Ectodermal cell (in vitro differentiated cells): ENCODE data around the gene TMC6.
A peak's percentile ranks its signal among the peaks of the same experiment; 100 is the strongest.

Experiments used
- H3K27ac ChIP-seq: 2 replicates; pipeline ENCODE4 v1.7.0; 2013; ENCODE audit warnings: mild to moderate bottlenecking, low read depth, low read length; ENCODE audit not compliant: insufficient read depth, poor library complexity, severe bottlenecking
- H3K27me3 ChIP-seq: 2 replicates; pipeline ENCODE4 v1.7.0; 2013; ENCODE audit warnings: mild to moderate bottlenecking, low read length; ENCODE audit not compliant: insufficient read depth, control insufficient read depth, poor library complexity, severe bottlenecking
- H3K36me3 ChIP-seq: one replicate; pipeline ENCODE4 v1.7.0; 2013; ENCODE audit warnings: low read length; ENCODE audit not compliant: control insufficient read depth, insufficient read depth
- H3K4me1 ChIP-seq: one replicate; pipeline ENCODE4 v1.7.0; 2013; ENCODE audit warnings: low read length; ENCODE audit not compliant: control insufficient read depth, insufficient read depth
- H3K4me3 ChIP-seq: 2 replicates; pipeline ENCODE4 v1.7.0; 2013; ENCODE audit warnings: low read depth, low read length, control low read depth; ENCODE audit not compliant: insufficient read depth
- H3K9me3 ChIP-seq: 2 replicates; pipeline ENCODE4 v1.7.0; 2013; ENCODE audit warnings: mild to moderate bottlenecking, low read length, moderate library complexity; ENCODE audit not compliant: control insufficient read depth
- WGBS, 2 experiments: methylation state at CpG; one replicate each; pipeline ENCODE4 v1.1.7; 2013; ENCODE audit warnings: missing lambda C conversion rate in 2 of 2; 5-methylcytosine and 5-hydroxymethylcytosine counted together

The TMC6 gene

DNA sequence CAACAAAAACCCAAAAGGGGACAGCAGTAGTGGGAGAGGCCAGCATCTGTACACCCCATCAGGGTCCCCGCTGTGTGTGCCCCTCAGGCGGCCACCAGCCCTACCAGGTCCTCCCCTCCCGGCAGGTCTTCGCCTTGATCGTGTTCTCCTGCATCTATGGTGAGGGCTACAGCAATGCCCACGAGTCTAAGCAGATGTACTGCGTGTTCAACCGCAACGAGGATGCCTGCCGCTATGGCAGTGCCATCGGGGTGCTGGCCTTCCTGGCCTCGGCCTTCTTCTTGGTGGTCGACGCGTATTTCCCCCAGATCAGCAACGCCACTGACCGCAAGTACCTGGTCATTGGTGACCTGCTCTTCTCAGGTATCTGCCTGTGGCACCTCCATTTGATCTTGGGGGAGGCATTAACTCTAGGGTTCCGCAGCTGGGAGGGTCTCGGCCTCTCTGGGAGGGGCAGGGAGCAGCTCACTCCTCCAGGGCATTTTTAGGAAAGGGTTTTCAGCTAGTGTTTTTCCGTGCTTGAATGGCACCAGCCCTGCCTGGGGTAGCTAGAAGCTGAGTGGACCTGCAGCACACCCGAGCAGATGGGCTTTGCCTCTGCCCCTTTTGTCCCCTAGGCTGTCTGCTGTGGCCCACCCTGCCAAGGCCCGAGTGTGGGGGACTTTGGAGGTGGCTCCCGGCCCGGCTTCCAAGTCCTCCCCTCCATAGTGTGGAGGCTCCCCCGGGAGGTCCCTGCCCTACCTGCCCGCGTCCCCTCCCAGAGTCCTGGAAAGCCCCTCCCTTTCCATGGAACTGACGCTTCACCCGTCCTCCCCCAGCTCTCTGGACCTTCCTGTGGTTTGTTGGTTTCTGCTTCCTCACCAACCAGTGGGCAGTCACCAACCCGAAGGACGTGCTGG is 42.4 kb upstream of the TMC6 start:
- Histone ChIP-seq H3K4me3 (no peak overlapping the region), H3K4me1 (peaks cover 17% of the 10 kb centered on the region), H3K27me3 (peaks cover 4% of the 10 kb centered on the region), H3K9me3 (no peaks in the 10 kb centered on the region), H3K27ac (no peak overlapping the region), H3K36me3 (peaks cover 7% of the 10 kb centered on the region)
- 91 to 92% methylated on average over 31 of the region's 31 CpGs for WGBS, 2 experiments

DNA sequence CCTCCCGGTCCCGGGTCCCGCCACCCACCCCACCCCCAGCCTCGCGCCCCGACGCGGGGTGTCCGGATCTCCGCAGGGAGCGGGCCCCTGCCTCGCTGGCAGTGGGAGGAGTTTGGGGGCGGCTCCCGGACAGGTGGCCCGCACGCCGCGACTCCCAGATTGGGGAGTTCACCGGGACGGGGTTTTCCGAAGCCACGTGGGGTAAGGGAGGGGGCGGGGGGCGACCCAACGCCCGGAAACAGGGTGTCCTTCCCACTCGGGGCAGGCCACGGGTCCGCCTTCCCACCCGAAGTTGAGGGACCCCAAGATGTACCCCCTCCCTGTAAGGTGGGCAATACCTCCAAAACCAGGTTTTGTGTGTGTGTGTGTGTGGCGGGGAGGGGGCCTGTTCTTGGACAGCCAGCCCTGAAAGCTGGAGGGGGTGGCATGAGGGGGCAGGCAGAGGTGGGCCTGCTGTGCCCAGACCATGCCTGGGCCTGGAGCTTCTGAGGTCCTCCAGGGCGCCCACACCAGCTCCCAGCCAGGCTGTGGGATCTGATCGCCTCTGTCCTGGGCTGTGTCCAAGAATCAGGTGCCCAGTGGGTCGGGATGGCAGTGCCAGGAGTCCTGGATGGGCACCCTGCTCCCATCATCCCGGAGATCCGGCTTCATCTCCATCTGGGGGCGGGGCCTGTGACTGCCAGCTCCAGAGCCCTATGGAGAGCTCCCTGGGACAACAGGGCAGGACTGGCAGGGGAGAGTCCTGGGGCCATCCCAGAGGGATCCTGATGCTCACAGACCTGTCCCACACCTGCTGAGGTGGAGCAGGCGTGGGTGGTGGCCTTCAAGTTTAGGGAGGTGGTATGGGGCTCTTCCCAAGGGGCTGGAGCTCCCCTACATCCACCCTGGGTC is 40.6 kb upstream of the TMC6 start:
- H3K4me1 ChIP-seq = peaks cover 17% of the 10 kb centered on the region
- peaks cover 4% of the 10 kb centered on the region for H3K27me3 ChIP-seq
- peaks cover 5% of the 10 kb centered on the region for H3K36me3 ChIP-seq
- H3K9me3 ChIP-seq = no peaks in the 10 kb centered on the region
- no peak overlapping the region for H3K27ac ChIP-seq
- 11 to 13% methylated on average over 38 of the region's 38 CpGs for WGBS, 2 experiments
- H3K4me3 ChIP-seq = peak overlapping the region; percentile 62

GRCh38 chr17:78168242-78168902 is 39.8 kb upstream of the TMC6 start, which contains the start of gene SYNGR2:
SYNGR2 (plus strand) TSS chr17:78168581; CDS start chr17:78168617, 36 bp downstream.
- H3K27ac ChIP-seq = no peak within 1 kb of the TSS
- H3K4me1 ChIP-seq = peaks cover 17% of the 10 kb centered on the region
- WGBS, 2 experiments = 1% methylated on average over 84 of the region's 84 CpGs
- H3K9me3 ChIP-seq = no peaks in the 10 kb centered on the region
- no peaks in the 10 kb centered on the region for H3K36me3 ChIP-seq
- H3K27me3 ChIP-seq = peaks cover 4% of the 10 kb centered on the region
- H3K4me3 ChIP-seq = peak within 1 kb of the TSS; percentile 62

DNA sequence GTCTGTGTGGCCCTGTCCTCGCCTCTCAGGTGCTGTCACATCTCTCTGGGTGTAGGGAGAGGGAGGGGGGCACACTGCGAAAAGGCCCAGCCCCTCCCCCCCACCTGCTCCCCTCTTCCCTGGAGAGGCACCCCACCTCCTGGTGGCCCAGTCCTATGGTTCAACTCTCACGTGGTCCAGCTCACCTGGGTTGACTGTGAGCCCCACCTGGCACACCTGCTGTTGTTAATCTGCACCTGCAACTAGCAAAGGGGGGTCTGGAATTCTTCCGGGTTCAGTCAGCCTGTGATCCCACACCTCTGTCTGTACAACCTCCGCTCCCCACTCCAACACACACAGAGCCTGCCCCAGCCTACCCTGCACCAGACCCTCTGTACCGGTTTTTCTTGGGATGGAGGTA is 37.9 kb upstream of the TMC6 start:
- H3K4me3 ChIP-seq = no peak overlapping the region
- H3K27ac ChIP-seq = no peak overlapping the region
- peaks cover 6% of the 10 kb centered on the region for H3K4me1 ChIP-seq
- 67 to 71% methylated on average over 6 of the region's 6 CpGs for WGBS, 2 experiments
- peaks cover 4% of the 10 kb centered on the region for H3K27me3 ChIP-seq
- H3K36me3 ChIP-seq = no peaks in the 10 kb centered on the region
- H3K9me3 ChIP-seq = no peaks in the 10 kb centered on the region

GRCh38 chr17:78164748-78165607 is 36.4 kb upstream of the TMC6 start:
- Histone ChIP-seq H3K9me3 (no peaks in the 10 kb centered on the region), H3K27me3 (peaks cover 4% of the 10 kb centered on the region), H3K4me3 (no peak overlapping the region), H3K4me1 (peaks cover 6% of the 10 kb centered on the region), H3K36me3 (no peaks in the 10 kb centered on the region), H3K27ac (no peak overlapping the region)
- WGBS, 2 experiments = 91 to 95% methylated on average over 16 of the region's 16 CpGs

DNA sequence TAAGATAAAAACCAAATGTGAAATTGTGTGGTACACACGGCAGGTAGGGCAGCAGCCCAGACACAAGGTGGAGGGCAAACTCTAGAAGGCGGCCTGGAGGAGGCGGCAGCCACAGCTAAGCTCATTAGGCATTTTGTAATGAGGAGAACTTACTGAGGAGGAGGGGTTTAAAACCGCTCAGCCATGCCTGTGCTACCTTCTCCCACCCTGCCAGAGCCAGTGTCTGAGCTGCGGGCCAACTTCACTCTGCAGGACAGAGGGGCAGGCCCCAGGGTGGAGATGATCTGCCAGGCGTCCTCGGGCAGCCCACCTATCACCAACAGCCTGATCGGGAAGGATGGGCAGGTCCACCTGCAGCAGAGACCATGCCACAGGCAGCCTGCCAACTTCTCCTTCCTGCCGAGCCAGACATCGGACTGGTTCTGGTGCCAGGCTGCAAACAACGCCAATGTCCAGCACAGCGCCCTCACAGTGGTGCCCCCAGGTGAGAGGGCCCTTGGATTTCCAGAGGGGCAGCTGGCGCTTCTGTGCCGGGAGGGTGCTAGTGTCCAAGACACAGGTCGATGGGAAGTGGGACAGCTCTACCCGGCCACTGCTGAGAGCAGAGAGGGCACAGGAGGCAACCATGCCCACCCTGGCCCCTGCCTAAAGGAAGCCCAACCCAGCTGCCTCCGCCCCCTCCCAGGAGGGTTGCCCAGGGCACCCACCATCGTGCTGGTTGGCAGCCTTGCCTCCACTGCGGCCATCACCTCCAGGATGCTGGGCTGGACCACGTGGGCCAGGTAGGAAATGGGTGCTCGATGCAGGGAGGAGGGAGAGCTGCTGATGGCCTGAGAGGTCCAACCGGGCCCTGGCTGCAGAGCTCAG is 35.6 kb upstream of the TMC6 start:
- H3K4me3 ChIP-seq = no peak overlapping the region
- 89 to 91% methylated on average over 22 of the region's 22 CpGs for WGBS, 2 experiments
- H3K36me3 ChIP-seq = no peaks in the 10 kb centered on the region
- no peaks in the 10 kb centered on the region for H3K9me3 ChIP-seq
- H3K4me1 ChIP-seq = peaks cover 2% of the 10 kb centered on the region
- no peak overlapping the region for H3K27ac ChIP-seq
- peaks cover 4% of the 10 kb centered on the region for H3K27me3 ChIP-seq

DNA sequence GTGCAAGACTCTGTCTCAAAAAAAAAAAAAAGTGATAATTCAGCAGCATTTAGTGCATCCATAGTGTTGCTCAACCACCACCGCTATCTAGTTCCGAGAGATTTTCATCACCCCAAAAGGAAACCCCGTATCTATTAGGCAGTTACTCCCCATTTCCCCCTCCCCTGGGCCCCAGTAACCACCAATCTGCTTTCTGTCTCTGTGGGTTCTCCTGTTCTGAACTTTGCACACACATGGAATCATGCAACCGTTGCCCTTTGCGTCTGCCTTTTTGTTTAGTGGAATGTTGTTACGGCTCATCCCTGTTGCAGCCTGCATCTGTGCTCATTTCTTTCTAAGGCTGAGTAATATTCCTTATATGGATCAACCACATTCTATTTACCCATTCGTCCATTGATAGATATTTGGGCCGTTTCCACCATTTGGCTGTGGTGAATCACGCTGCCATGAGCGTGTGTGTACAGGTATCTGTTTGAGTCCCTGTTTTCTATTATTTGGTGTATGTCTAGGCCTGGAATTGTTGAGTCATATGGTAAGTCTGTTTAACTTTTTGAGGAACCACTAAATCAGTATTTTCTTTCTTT is 31.1 kb upstream of the TMC6 start:
- H3K27me3 ChIP-seq = no peaks in the 10 kb centered on the region
- H3K27ac ChIP-seq = no peak overlapping the region
- H3K36me3 ChIP-seq = no peaks in the 10 kb centered on the region
- no peaks in the 10 kb centered on the region for H3K4me1 ChIP-seq
- 91 to 93% methylated on average over 10 of the region's 10 CpGs for WGBS, 2 experiments
- H3K4me3 ChIP-seq = no peak overlapping the region
- H3K9me3 ChIP-seq = no peaks in the 10 kb centered on the region

- 91 to 92% methylated on average over 11 of the region's 11 CpGs for WGBS, 2 experiments
- H3K27me3 ChIP-seq = no peaks in the 10 kb centered on the region
Observed at GRCh38 chr17:78154903-78155811, 26.6 kb upstream of the TMC6 start.

More at GRCh38 chr17:78154903-78155811, 26.6 kb upstream of the TMC6 start:
- H3K4me3 ChIP-seq = no peak overlapping the region
- no peaks in the 10 kb centered on the region for H3K4me1 ChIP-seq
- no peaks in the 10 kb centered on the region for H3K9me3 ChIP-seq
- H3K36me3 ChIP-seq = no peaks in the 10 kb centered on the region
- no peak overlapping the region for H3K27ac ChIP-seq
